ENCODE data around the gene MIF. TPM values are rescaled to one million over a fixed set of nuclear protein-coding genes. Genes with fewer than 3 reads are reported as not detected.
"Not testable (repeated sequence)": the region's sequence is repeated elsewhere in the genome, so short reads cannot be mapped to it uniquely, and the experiment has no call there.

MIF gene
- total and polyA plus RNA-seq, 8 donors: 59.5 to 940 (median 280) TPM

DNA sequence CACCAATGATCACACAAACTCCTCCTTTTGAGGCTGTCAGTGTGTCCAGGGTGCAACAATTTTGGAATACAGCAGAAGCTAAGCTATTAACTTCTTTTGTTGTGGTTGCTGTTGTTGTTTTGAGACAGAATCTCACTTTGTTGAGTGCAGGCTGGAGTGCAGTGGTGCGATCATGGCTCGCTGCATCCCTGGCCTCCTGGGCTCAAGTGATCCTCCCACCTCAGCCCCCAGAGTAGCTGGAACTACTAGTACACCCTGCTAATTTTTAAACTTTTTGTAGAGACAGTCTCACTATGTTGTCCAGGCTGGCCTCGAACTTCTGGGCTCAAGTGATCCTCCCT, 44.8 kb downstream of the MIF start:
- H3K4me1 ChIP-seq: peaks cover 0 to 15% (median 4%) of the 10 kb centered on the region in 4 donors
- no peaks in the 10 kb centered on the region for H3K36me3 ChIP-seq
- H3K4me3 ChIP-seq: no peak overlapping the region
- intact Hi-C loops (cut with DNase I; ENCODE audit: low total_unique reads): loop anchor here (5.0 kb wide), 1 partner anchor 68 kb away; the partner anchor contains the start of gene GSTT4
- TF ChIP-seq EP300 (IDR thresholded peaks at IDR 0.05) (no peak), POLR2AphosphoS5 (IDR thresholded peaks at IDR 0.05) (no peak), POLR2A (IDR thresholded peaks at IDR 0.05) (no peak)
- TF ChIP-seq, protein P1, sequence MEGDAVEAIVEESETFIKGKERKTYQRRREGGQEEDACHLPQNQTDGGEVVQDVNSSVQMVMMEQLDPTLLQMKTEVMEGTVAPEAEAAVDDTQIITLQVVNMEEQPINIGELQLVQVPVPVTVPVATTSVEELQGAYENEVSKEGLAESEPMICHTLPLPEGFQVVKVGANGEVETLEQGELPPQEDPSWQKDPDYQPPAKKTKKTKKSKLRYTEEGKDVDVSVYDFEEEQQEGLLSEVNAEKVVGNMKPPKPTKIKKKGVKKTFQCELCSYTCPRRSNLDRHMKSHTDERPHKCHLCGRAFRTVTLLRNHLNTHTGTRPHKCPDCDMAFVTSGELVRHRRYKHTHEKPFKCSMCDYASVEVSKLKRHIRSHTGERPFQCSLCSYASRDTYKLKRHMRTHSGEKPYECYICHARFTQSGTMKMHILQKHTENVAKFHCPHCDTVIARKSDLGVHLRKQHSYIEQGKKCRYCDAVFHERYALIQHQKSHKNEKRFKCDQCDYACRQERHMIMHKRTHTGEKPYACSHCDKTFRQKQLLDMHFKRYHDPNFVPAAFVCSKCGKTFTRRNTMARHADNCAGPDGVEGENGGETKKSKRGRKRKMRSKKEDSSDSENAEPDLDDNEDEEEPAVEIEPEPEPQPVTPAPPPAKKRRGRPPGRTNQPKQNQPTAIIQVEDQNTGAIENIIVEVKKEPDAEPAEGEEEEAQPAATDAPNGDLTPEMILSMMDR (IDR thresholded peaks at IDR 0.05): no peak
- 53 to 84% (median 71%) methylated on average over 3 of the region's 3 CpGs for WGBS, 5 donors
- peak overlapping the region in 4 of 5 donors; percentile 30 to 52 (median 50) for H3K27ac ChIP-seq
- no peaks in the 10 kb centered on the region for H3K27me3 ChIP-seq
- no peaks in the 10 kb centered on the region for H3K9me3 ChIP-seq
- DNase-seq: no peak

DNA sequence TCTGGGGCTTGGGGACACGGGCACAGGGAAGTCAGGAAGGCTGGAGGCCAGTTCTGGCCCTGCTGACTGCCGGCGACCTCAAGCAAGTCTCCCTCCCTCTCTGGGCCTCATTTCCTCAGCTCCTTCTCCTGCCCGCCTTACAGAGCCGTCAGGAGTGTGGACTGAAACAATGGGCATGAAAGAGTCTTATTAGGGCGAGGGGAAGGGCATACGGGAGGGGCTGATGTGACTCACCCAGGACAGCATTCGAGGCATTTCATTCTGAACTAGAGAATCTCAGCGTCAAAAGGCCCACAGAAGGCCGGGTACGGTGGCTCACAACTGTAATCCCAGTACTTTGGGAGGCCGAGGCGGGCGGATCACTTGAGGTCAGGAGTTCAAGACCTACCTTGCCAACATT, 46.0 kb downstream of the MIF start:
- H3K36me3 ChIP-seq; intact Hi-C loops (cut with DNase I; ENCODE audit: low total_unique reads): not testable (repeated sequence)
- 70% methylated on average over 2 of the region's 14 CpGs; no CpG with 5 or more reads in 4 of the 5 donors for WGBS, 5 donors

More for the DNA sequence above, 46.0 kb downstream of the MIF start:
- peaks cover 0 to 15% (median 4%) of the 10 kb centered on the region in 4 donors for H3K4me1 ChIP-seq
- H3K27me3 ChIP-seq, DNase-seq, H3K4me3 ChIP-seq, H3K9me3 ChIP-seq, H3K27ac ChIP-seq: not testable (repeated sequence)

Small RNAs within 50 kb of the gene (small RNA-seq; reads per million reads assigned to genes)
- 0 reads per million in 4 donors for gene RN7SL268P

Other genes starting within 250 kb of the MIF start
- gene RGL4, start 203.4 kb upstream of the MIF start, total RNA-seq: 1 to 10 TPM in 2 of 5 donors, not detected in 3; 2.9 to 5.9 TPM
- gene RGL4, start 203.4 kb upstream of the MIF start, polyA plus RNA-seq: 1 to 10 TPM in 1 of 3 donors, under 1 TPM in 1, not detected in 1; 0.65 to 2.9 TPM
- gene ZNF70, start 143.3 kb upstream of the MIF start, total RNA-seq: 1 to 10 TPM in 4 of 5 donors, under 1 TPM in 1; 0.87 to 9.4 (median 4.5) TPM
- gene ZNF70, start 143.3 kb upstream of the MIF start, polyA plus RNA-seq: under 1 TPM; 0.58 to 0.68 (median 0.61) TPM
- not detected for gene VPREB3, start 140.0 kb upstream of the MIF start, total RNA-seq
- gene VPREB3, start 140.0 kb upstream of the MIF start, polyA plus RNA-seq: 1 to 10 TPM; 1.1 to 8.7 (median 7.8) TPM
- not detected for gene C22orf15, start 131.4 kb upstream of the MIF start, total RNA-seq
- under 1 TPM in 1 of 3 donors, not detected in 2; 0.05 TPM for gene C22orf15, start 131.4 kb upstream of the MIF start, polyA plus RNA-seq
- gene CHCHD10, start 126.4 kb upstream of the MIF start, total RNA-seq: 100 to 1,000 TPM in 1 of 5 donors, 10 to 100 TPM in 2, 1 to 10 TPM in 2; 5.8 to 589 (median 43.2) TPM
- gene CHCHD10, start 126.4 kb upstream of the MIF start, polyA plus RNA-seq: 100 to 1,000 TPM; 159 to 204 (median 168) TPM
- gene MMP11, start 121.5 kb upstream of the MIF start, total RNA-seq: 10 to 100 TPM in 1 of 5 donors, 1 to 10 TPM in 2, not detected in 2; 2.3 to 54.2 (median 5.3) TPM
- 1 to 10 TPM in 2 of 3 donors, under 1 TPM in 1; 0.50 to 2.0 (median 2.0) TPM for gene MMP11, start 121.5 kb upstream of the MIF start, polyA plus RNA-seq
- 10 to 100 TPM; 13.4 to 74.6 (median 48.2) TPM for gene SMARCB1, start 107.4 kb upstream of the MIF start, total RNA-seq
- gene SMARCB1, start 107.4 kb upstream of the MIF start, polyA plus RNA-seq: 10 to 100 TPM; 34.0 to 44.4 (median 37.2) TPM
- gene DERL3, start 55.4 kb upstream of the MIF start, total RNA-seq: 10 to 100 TPM in 2 of 5 donors, 1 to 10 TPM in 2, under 1 TPM in 1; 0.45 to 24.1 (median 5.2) TPM
- 10 to 100 TPM in 1 of 3 donors, 1 to 10 TPM in 2; 6.2 to 24.5 (median 7.9) TPM for gene DERL3, start 55.4 kb upstream of the MIF start, polyA plus RNA-seq
- 10 to 100 TPM in 1 of 5 donors, 1 to 10 TPM in 4; 3.2 to 10.3 (median 6.6) TPM for gene SLC2A11, start 36.5 kb upstream of the MIF start, total RNA-seq
- gene SLC2A11, start 36.5 kb upstream of the MIF start, polyA plus RNA-seq: 1 to 10 TPM; 5.8 to 9.1 (median 6.7) TPM
- gene GSTT2B, start 66.8 kb downstream of the MIF start, total RNA-seq: 10 to 100 TPM in 1 of 5 donors, 1 to 10 TPM in 1, not detected in 3; 1.7 to 30.0 TPM
- gene GSTT2B, start 66.8 kb downstream of the MIF start, polyA plus RNA-seq: 10 to 100 TPM in 2 of 3 donors, 1 to 10 TPM in 1; 3.5 to 45.8 (median 10.1) TPM
- 10 to 100 TPM in 1 of 5 donors, 1 to 10 TPM in 2, not detected in 2; 3.0 to 53.6 (median 4.2) TPM for gene DDTL, start 72.5 kb downstream of the MIF start, total RNA-seq
- 1 to 10 TPM; 2.7 to 6.0 (median 4.9) TPM for gene DDTL, start 72.5 kb downstream of the MIF start, polyA plus RNA-seq
- 100 to 1,000 TPM in 4 of 5 donors, 10 to 100 TPM in 1; 72.5 to 534 (median 196) TPM for gene DDT, start 80.1 kb downstream of the MIF start, total RNA-seq
- 100 to 1,000 TPM; 266 to 486 (median 374) TPM for gene DDT, start 80.1 kb downstream of the MIF start, polyA plus RNA-seq
- not detected for gene GSTT2, start 85.8 kb downstream of the MIF start, total RNA-seq
- gene GSTT2, start 85.8 kb downstream of the MIF start, polyA plus RNA-seq: 1 to 10 TPM in 1 of 3 donors, not detected in 2; 8.6 TPM
- not detected for gene GSTT4, start 111.1 kb downstream of the MIF start, total RNA-seq
- not detected for gene GSTT4, start 111.1 kb downstream of the MIF start, polyA plus RNA-seq
- gene CABIN1, start 116.9 kb downstream of the MIF start, total RNA-seq: 100 to 1,000 TPM in 2 of 5 donors, 10 to 100 TPM in 3; 39.7 to 623 (median 93.7) TPM
- 10 to 100 TPM; 14.8 to 25.9 (median 20.2) TPM for gene CABIN1, start 116.9 kb downstream of the MIF start, polyA plus RNA-seq

All from stomach (tissue), 9 donors.